Stimulated activated naive CD8-positive, alpha-beta T cell treated with anti-CD3 and anti-CD28 coated beads, Interleukin-15, Interleukin-2, amounts not matched to agents 100 ng/mL and 50 ng/mL, for 24 hours (primary cell): ENCODE measurements around the gene MRPS5.

Experiments
- H3K27ac Mint-ChIP-seq: one replicate; pipeline ENCODE4 v1.8.0; 2021; ENCODE audit warnings: mild to moderate bottlenecking, mixed read lengths
- H3K27me3 Mint-ChIP-seq: one replicate; pipeline ENCODE4 v1.8.0; 2021; ENCODE audit warnings: mixed read lengths
- H3K36me3 Mint-ChIP-seq: one replicate; pipeline ENCODE4 v1.8.0; 2021; ENCODE audit warnings: low read depth, mixed read lengths
- H3K4me1 Mint-ChIP-seq: one replicate; pipeline ENCODE4 v1.8.0; 2021; ENCODE audit warnings: low read depth, mixed read lengths
- H3K4me3 Mint-ChIP-seq: one replicate; pipeline ENCODE4 v1.8.0; 2021; ENCODE audit warnings: mild to moderate bottlenecking, mixed read lengths
- H3K9me3 Mint-ChIP-seq: one replicate; pipeline ENCODE4 v1.8.0; 2021; ENCODE audit warnings: mixed read lengths

MRPS5 gene

GRCh38 chr2:95075440-95076132, 46.0 kb downstream of the MRPS5 start:
- Mint-ChIP-seq H3K27me3 (no peaks in the 10 kb centered on the region), H3K9me3 (no peaks in the 10 kb centered on the region), H3K4me3 (peak overlapping the region; percentile 76), H3K36me3 (no peaks in the 10 kb centered on the region), H3K4me1 (peaks cover 63% of the 10 kb centered on the region), H3K27ac (peak overlapping the region; percentile 89)

GRCh38 chr2:95074663-95075439, 46.8 kb downstream of the MRPS5 start:
- Mint-ChIP-seq H3K36me3 (no peaks in the 10 kb centered on the region), H3K27me3 (no peaks in the 10 kb centered on the region), H3K27ac (peak overlapping the region; percentile 89), H3K4me3 (peak overlapping the region; percentile 76), H3K4me1 (peaks cover 63% of the 10 kb centered on the region), H3K9me3 (no peaks in the 10 kb centered on the region)

GRCh38 chr2:95073856-95074662, 47.5 kb downstream of the MRPS5 start:
- peaks cover 60% of the 10 kb centered on the region for H3K4me1 Mint-ChIP-seq
- H3K27me3 Mint-ChIP-seq, result no peaks in the 10 kb centered on the region
- no peaks in the 10 kb centered on the region for H3K9me3 Mint-ChIP-seq
- no peaks in the 10 kb centered on the region for H3K36me3 Mint-ChIP-seq
- H3K4me3 Mint-ChIP-seq, result peak overlapping the region; percentile 76
- peak overlapping the region; percentile 89 for H3K27ac Mint-ChIP-seq

- no peaks in the 10 kb centered on the region for H3K36me3 Mint-ChIP-seq
- peaks cover 46% of the 10 kb centered on the region for H3K4me1 Mint-ChIP-seq
- no peak overlapping the region for H3K4me3 Mint-ChIP-seq
- peaks cover 3% of the 10 kb centered on the region for H3K9me3 Mint-ChIP-seq
- no peak overlapping the region for H3K27ac Mint-ChIP-seq
- H3K27me3 Mint-ChIP-seq, result no peaks in the 10 kb centered on the region
Measured at GRCh38 chr2:95072424-95072823, 49.2 kb downstream of the MRPS5 start.

GRCh38 chr2:95071856-95072255, 49.8 kb downstream of the MRPS5 start:
- H3K27me3 Mint-ChIP-seq, result no peaks in the 10 kb centered on the region
- H3K36me3 Mint-ChIP-seq, result no peaks in the 10 kb centered on the region
- peaks cover 41% of the 10 kb centered on the region for H3K4me1 Mint-ChIP-seq
- no peak overlapping the region for H3K27ac Mint-ChIP-seq
- peaks cover 3% of the 10 kb centered on the region for H3K9me3 Mint-ChIP-seq
- H3K4me3 Mint-ChIP-seq, result no peak overlapping the region

GRCh38 chr2:95069465-95069864, 52.1 kb downstream of the MRPS5 start:
- Mint-ChIP-seq H3K36me3 (no peaks in the 10 kb centered on the region), H3K9me3 (peaks cover 3% of the 10 kb centered on the region), H3K27me3 (no peaks in the 10 kb centered on the region), H3K4me3 (no peak overlapping the region), H3K4me1 (peaks cover 18% of the 10 kb centered on the region), H3K27ac (no peak overlapping the region)

GRCh38 chr2:95068256-95068655, 53.4 kb downstream of the MRPS5 start:
- Mint-ChIP-seq H3K9me3 (peaks cover 3% of the 10 kb centered on the region), H3K27me3 (no peaks in the 10 kb centered on the region), H3K27ac (no peak overlapping the region), H3K4me1 (peaks cover 12% of the 10 kb centered on the region), H3K36me3 (no peaks in the 10 kb centered on the region), H3K4me3 (no peak overlapping the region)

- Mint-ChIP-seq H3K27me3 (no peaks in the 10 kb centered on the region), H3K9me3 (peaks cover under 1% of the 10 kb centered on the region), H3K27ac (peak overlapping the region; percentile 21), H3K4me3 (no peak overlapping the region), H3K36me3 (no peaks in the 10 kb centered on the region), H3K4me1 (peaks cover 21% of the 10 kb centered on the region)
Measured at GRCh38 chr2:95063086-95063958, 58.3 kb downstream of the MRPS5 start.

- Mint-ChIP-seq H3K27me3 (no peaks in the 10 kb centered on the region), H3K4me3 (no peak overlapping the region), H3K27ac (peak overlapping the region; percentile 31), H3K36me3 (no peaks in the 10 kb centered on the region), H3K9me3 (no peaks in the 10 kb centered on the region), H3K4me1 (peaks cover 21% of the 10 kb centered on the region)
Measured at GRCh38 chr2:95062242-95063085, 59.1 kb downstream of the MRPS5 start.

GRCh38 chr2:95061601-95062183, 59.9 kb downstream of the MRPS5 start:
- Mint-ChIP-seq H3K27ac (peak overlapping the region; percentile 36), H3K4me3 (no peak overlapping the region), H3K36me3 (no peaks in the 10 kb centered on the region), H3K27me3 (no peaks in the 10 kb centered on the region), H3K4me1 (peaks cover 21% of the 10 kb centered on the region), H3K9me3 (no peaks in the 10 kb centered on the region)

GRCh38 chr2:95061119-95061512, 60.5 kb downstream of the MRPS5 start:
- Mint-ChIP-seq H3K27ac (no peak overlapping the region), H3K36me3 (no peaks in the 10 kb centered on the region), H3K9me3 (no peaks in the 10 kb centered on the region), H3K27me3 (no peaks in the 10 kb centered on the region), H3K4me3 (no peak overlapping the region), H3K4me1 (peaks cover 24% of the 10 kb centered on the region)

- peaks cover 29% of the 10 kb centered on the region for H3K4me1 Mint-ChIP-seq
- H3K36me3 Mint-ChIP-seq, result no peaks in the 10 kb centered on the region
- H3K9me3 Mint-ChIP-seq, result no peaks in the 10 kb centered on the region
- H3K27me3 Mint-ChIP-seq, result no peaks in the 10 kb centered on the region
- H3K4me3 Mint-ChIP-seq, result no peak overlapping the region
- no peak overlapping the region for H3K27ac Mint-ChIP-seq
Measured at GRCh38 chr2:95060446-95061118, 61.0 kb downstream of the MRPS5 start.
